Right renal cortex interstitium (tissue), 3 donors: Measurements from ENCODE around the gene EGFR. TPM values are rescaled to one million over a fixed set of nuclear protein-coding genes. Genes with fewer than 3 reads are reported as not detected.

Source experiments
- DNase-seq, 3 donors: peaks; one replicate each; pipeline ENCODE4 v3.0.0-alpha.2; 2013; ENCODE audit warnings: low read depth in 3 of 3, low spot score in 2 of 3
- polyA plus RNA-seq, 3 donors: library from polyadenylated mRNA; unstranded; fragments of 120-200 nt; gene quantifications; one replicate each; pipeline ENCODE4 v1.2.1, GENCODE V29; 2013; ENCODE audit not compliant: insufficient read length in 3 of 3

Gene EGFR
- polyA plus RNA-seq, 3 donors: 30.9 to 32.3 (median 31.1) TPM

GRCh38 chr7:55140221-55140940, 121.6 kb downstream of the EGFR start:
- no peak for DNase-seq

- no peak for DNase-seq
Observed at GRCh38 chr7:55140941-55141278, 122.1 kb downstream of the EGFR start.

- DNase-seq: no peak
Observed at GRCh38 chr7:55142919-55143600, 124.2 kb downstream of the EGFR start.

GRCh38 chr7:55144333-55145317, 125.8 kb downstream of the EGFR start:
- DNase-seq: no peak

- DNase-seq: no peak
Observed at GRCh38 chr7:55145606-55146005, 126.8 kb downstream of the EGFR start.

GRCh38 chr7:55147101-55147500, 128.3 kb downstream of the EGFR start:
- DNase-seq: no peak

GRCh38 chr7:55147736-55148135, 128.9 kb downstream of the EGFR start:
- no peak for DNase-seq

- DNase-seq: no peak
Observed at GRCh38 chr7:55148571-55148970, 129.8 kb downstream of the EGFR start.

- no peak for DNase-seq
Observed at GRCh38 chr7:55149001-55149400, 130.2 kb downstream of the EGFR start.

- DNase-seq: no peak
Observed at GRCh38 chr7:55150166-55150565, 131.3 kb downstream of the EGFR start.

- DNase-seq: no peak
Observed at GRCh38 chr7:55150709-55151451, 132.1 kb downstream of the EGFR start.

- DNase-seq: no peak
Observed at GRCh38 chr7:55152516-55152915, 133.7 kb downstream of the EGFR start.

- DNase-seq: no peak
Observed at GRCh38 chr7:55154096-55154495, 135.3 kb downstream of the EGFR start.

- no peak for DNase-seq
Observed at GRCh38 chr7:55155351-55156117, 136.7 kb downstream of the EGFR start.

GRCh38 chr7:55156919-55157763, 138.3 kb downstream of the EGFR start:
- DNase-seq: no peak

GRCh38 chr7:55157764-55158105, 138.9 kb downstream of the EGFR start:
- DNase-seq: no peak

GRCh38 chr7:55158541-55159382, 139.9 kb downstream of the EGFR start:
- DNase-seq: no peak

GRCh38 chr7:55160539-55160938, 141.7 kb downstream of the EGFR start:
- DNase-seq: no peak
